ENCODE data around the gene ACTG2.

DNA sequence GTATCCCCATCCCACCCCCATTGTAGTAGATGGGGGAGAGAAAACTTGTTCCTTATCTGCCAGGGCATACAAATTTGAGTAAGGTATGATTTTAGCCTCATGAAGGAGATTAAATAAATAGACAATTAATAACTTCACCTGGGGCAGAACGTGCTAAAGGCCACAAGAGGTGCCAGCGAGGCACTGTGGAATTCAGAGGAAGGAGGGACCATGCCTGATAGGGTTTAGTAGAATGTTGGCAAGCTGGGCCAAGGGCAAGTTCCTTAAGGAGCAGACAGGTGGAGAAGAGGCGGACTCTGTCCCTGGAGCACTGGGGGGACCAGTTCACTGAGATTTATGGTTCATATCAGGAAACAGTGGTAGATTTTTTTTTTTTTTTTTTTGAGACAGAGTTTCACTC, 41.5 kb upstream of the ACTG2 start:
- TF ChIP-seq POLR2AphosphoS5 (IDR thresholded peaks at IDR 0.05) (no peak), POLR2A (IDR thresholded peaks at IDR 0.05; ENCODE audit: low read depth) (no peak)
- TF ChIP-seq, protein P1, sequence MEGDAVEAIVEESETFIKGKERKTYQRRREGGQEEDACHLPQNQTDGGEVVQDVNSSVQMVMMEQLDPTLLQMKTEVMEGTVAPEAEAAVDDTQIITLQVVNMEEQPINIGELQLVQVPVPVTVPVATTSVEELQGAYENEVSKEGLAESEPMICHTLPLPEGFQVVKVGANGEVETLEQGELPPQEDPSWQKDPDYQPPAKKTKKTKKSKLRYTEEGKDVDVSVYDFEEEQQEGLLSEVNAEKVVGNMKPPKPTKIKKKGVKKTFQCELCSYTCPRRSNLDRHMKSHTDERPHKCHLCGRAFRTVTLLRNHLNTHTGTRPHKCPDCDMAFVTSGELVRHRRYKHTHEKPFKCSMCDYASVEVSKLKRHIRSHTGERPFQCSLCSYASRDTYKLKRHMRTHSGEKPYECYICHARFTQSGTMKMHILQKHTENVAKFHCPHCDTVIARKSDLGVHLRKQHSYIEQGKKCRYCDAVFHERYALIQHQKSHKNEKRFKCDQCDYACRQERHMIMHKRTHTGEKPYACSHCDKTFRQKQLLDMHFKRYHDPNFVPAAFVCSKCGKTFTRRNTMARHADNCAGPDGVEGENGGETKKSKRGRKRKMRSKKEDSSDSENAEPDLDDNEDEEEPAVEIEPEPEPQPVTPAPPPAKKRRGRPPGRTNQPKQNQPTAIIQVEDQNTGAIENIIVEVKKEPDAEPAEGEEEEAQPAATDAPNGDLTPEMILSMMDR (IDR thresholded peaks at IDR 0.05): peak in 1 of 3 experiments; percentile 5
